DLD1 (cell line): ENCODE measurements around the gene MAPKAP1.

ENCODE experiments used
- in situ Hi-C: cut with HindIII; loops from 2 replicates; pipeline ENCODE4 v1.10.0; 2017; ENCODE audit warnings: low sequenced_read_pairs

MAPKAP1 gene

DNA sequence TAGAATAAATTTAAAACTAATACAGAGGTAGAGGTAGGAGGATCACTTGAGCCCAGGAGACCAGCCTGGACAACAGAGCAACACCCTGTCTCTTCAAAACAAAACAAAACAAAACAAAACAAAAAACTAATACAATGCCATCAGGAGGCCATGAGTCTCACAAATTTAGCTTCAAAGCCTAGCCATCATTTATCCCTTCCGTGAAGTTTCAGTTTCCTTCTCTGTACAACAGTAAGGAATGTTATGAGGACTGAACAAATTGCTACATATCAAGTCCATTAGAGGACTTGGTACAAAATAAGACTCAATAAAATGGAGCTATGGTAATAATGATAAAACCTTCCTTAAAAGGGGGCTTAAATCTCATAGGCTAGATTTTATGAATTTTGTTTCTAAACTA is 60.8 kb downstream of the MAPKAP1 start:
- in situ Hi-C loops: no loop called here

DNA sequence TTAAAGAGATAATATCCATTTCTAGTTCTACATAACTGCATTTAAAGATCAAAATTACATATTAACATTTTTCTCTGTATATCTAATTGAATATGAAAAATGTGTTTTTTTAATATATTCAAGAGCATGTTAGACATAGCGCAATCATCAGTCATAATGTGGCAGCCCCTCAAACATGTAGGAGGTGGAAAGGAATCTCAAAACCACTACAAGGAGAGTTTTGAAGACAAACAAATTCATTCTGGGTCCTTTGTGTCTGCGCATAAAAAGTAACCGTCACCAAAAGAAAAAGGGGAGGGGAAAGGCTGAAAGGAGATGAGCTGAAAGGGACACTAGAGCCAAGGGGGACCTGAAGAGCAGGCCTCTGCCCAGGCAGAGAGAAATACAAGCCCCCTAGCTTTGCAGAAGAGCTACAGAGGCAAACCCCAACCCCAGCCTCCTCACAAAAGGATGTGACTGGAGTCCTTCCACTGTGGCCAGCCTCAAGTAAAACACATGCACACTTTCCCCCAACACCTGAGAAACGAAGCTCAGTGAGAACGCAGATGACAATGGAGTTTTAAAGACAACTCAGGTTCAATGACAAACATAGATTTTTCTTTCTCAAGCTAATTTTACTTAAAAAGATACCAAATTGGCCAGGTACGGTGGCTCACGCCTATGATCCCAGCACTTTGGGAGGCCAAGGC is 62.0 kb downstream of the MAPKAP1 start:
- in situ Hi-C loops: no loop called here

DNA sequence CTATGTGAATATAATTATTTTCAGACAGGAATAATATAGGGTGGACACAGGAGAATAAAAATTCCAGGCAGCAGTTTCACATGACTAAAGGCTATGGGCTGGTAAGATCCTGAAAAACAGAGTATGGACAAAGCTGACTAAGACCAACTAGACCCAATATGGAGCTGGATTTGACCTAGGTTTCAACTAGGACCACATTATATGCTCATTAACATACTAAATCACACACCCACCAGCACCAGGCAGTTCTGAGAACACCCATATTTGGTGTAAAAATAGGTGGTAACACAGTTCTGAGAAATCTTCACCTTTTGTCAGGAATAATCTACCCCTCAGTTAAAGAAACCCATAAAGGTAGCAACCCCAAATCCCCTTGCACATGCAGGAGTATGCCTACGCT is 64.7 kb downstream of the MAPKAP1 start:
- in situ Hi-C loops: no loop called here

DNA sequence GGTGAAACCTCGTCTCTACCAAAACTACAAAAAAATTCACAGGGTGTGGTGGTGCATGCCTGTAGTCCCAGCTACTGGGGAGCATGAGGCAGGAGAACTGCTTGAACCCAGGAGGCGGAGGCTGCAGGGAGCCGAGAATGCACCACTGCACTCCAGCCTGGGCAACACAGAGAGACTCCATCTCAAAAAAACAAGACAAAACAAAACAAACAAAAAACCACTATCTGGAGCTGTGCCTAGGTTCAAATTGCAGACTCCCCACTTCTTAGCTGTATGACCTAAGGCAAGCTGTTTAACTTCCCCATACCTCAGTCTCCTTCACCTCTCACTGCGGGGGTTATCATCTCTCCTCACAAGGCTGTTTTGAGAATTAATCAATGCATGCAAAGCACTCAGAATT is 68.0 kb downstream of the MAPKAP1 start:
- in situ Hi-C loops: no loop called here

DNA sequence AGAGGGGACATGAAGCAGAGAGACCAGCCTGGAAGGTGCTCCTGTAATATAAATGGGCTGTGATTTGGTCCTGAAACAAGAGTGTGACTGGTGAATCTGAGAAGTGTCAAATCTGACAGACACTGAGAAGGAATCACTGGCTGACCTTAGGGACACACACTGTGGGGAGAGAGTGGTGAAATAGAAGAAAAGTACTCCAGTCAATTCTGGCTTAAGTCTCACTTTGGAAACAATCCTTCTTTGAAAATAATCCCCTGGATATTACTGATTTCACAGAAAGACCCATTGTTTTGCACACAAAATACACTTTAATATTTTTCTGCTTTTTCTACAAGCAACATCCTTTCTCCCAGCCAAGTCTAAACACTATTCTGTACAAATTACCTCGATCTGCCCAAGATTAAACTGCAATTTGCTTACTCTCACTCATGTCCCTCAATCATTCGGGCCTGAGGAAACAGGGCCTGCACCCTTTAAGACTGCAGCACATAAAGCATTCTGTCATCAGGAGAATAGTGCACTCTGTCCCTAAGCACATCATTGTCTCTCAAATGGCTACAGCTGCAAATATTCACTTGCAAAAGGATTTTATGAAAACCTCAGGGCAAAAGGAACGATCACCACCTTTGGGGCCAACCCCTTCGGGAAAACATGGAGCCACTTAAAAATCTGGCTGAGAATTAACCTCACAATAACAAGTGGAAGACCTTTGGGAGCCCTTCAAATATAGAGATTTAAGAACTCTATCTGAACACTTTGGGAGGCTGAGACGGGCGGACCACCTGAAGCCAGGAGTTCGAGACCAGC is 68.6 kb downstream of the MAPKAP1 start:
- in situ Hi-C loops: no loop called here

DNA sequence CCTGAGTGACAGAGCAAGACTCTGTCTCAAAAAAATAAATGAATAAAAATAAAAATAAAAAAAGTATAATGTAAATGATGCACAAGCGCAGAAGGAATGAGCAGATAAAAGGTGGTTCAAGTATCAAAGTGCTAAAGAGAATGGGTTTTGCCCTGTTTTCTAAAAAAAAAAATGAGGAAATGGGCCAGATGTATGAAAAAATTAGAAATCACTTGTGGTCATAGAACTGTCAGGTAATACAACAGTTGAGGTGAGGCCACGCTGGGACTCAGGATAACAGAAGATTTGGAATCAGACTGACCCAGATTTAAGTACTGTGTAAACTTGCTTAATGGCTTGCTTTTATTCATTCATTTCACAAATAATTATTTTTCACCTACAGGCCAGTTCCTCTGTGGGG is 69.8 kb downstream of the MAPKAP1 start:
- in situ Hi-C loops: no loop called here

DNA sequence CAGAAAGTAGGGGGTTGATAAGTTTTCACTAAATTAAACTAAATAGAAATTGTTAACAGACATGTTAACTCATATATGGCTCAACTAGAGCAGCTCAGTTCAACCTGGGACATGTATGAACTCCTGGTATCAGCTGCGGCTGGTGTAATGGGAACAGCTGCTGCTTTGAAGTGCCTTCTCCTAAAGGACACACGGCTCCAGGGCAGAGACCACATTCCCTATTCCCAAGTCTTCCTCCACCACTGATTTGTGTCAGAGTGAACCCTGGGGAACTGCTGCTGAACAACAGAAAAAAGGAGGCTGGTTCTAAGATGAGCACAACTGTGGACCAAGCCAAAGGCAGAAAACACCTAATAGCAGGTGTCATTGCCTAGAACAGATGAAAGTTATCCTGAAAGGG is 71.1 kb downstream of the MAPKAP1 start:
- in situ Hi-C loops: no loop called here

DNA sequence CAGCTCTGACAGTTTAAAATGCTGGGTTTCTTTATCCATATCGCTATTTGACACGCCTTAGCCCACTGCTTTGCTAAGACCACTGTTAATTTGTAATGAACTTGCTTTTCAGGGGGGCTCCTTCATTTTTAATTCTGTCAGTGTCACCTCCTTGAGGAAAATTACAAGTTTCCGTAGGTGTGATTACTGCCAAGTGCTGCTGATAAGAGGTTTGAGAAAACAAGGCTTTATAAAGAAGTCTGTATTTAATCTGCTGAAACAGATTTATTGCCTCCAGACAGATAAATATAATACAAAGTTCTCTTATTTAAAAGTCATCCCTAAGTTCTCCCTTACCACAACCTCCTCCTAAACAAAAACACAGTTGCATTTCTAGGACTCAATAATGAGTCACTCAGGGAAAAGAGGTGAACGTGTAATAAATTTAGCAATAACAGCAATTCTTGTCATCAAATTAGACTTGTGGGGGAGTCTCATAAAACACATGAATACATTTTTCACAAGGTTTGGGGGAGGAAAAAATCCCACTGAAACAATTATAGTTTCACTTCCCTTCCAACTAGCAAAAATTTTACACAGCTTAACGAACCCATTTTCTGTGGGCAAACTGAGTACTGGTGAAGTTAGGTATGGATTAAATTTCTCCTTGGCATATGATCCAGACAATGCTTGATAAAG is 72.8 kb downstream of the MAPKAP1 start:
- in situ Hi-C loops: no loop called here

DNA sequence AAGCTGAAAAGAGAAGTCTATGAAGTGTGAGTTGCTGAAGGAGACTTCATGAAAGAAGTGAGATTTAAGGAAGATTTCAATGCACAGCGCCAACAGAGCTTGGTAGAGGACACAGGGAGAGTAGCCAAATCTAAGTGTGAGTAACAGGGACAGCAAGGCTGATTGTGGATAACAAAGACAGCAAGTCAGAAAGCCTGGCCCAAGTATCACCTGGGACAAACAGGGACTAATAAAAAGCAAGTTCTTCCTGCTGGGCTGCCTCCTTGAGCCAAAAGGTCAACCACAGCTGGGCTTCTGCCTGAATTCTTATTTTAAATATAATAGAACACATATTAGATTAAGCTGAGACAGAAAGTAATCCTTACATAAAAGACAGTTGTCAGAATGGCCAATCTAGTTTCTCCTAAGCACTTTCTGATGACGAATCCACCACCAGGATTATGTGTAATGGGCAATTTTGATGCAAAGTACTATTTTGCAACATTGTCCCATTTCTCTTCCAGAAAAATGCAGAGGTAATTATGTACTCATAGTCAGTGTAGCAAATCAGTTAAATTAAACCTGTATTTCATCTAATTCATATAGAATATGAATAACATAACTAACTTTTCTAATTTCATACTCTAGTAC is 73.8 kb downstream of the MAPKAP1 start:
- in situ Hi-C loops: no loop called here

DNA sequence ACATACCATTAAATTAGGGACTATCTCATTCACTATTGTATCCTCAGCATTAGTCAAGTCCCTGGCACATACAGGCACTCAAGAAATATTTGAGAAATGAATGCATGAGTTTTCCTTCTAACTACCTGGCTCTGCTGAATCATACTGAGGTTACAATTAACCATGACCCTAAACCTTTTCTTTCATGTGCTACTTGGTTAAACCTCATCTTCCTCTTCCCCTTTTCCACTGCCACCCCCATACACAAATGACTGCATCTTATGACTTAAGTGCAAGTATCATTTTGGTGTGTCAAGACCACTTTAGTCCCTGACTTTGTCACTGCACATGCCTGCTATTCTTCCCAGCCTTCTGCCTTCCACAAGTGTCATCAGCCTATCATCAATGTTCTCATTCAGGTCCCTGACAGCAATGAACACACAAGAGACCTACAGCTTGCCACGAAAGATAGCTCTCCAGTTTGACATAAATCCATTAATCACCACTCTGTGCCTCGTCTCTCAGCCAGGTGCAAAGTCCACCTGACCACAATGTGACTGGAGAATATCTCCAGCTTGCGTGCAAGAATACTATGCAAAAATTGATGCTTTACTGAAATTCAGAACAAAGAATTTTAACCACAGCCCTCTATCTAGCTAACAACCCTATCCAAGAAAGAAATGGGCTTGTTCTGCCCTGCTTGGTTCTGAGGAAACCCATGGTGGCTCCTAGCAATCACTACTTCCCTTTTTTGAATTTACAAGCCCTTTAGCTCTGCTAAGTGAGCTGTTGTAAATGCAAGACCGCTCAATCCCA is 74.5 kb downstream of the MAPKAP1 start:
- in situ Hi-C loops: no loop called here

DNA sequence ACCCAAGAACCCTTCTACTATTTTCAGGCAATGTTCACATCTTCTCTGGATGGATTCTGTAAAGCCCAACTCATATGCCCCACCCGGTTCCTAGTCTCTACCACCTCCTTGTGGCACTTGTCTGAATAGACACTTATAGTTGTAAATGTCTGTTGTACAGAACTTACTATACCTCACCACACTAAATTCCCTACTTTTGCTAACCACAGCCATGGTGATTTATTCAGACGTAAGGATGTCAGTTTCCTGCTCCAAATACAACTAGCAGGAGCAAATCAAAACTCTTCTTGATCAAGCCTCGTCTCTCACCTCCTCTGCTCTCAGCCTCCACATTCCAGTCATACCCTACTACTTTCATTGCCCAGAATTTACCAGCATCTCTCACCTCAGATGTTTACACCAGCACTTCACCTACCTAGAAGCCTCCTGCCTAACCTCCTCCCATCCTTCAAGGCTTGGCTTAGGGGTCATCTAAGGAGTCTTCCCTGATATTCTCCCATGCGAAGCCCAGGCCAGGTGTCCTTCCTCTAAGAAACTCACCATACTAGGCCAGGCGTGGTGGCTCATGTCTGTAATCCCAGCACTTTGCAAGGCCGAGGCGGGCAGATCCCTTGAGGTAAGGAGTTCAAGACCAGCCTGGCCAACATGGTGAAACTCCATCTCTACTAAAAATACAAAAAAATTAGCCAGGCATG is 75.5 kb downstream of the MAPKAP1 start:
- in situ Hi-C loops: no loop called here

DNA sequence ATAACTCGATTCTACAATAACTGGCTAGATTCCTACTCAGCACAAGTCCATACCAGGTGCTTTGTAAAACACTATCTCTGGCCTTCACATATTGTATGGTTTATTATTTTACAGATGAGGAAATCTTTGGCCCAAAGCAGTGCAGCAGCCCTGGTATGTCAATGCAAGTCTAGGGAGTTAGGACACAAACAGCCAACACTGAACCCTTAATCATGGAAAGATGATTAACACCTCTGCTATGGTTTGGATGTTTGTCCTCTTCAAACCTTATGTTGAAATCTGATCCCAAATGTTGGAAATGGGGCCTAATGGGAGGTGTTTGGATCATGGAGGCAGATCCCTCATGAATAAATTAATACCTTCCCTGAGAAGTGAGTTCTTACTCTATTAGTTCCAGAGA is 76.6 kb downstream of the MAPKAP1 start:
- in situ Hi-C loops: no loop called here

DNA sequence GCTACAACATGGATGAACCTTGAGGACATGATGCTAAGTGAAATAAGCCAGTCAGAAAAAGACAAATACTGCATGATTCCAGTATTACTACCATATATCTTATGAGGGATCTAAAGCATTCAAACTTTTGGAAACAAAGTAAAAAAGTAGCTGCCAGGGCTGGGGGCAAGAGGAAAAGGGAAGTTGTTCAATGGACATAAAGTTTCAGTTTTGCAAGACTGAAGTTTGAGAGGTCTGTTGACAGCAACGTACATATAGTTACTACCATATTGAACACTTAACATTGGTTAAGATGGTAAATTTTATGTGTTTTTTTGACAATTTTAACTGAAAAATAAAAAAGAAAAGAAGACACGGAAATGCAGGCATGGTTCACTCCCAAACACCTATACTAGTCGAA is 77.6 kb downstream of the MAPKAP1 start:
- in situ Hi-C loops: no loop called here

DNA sequence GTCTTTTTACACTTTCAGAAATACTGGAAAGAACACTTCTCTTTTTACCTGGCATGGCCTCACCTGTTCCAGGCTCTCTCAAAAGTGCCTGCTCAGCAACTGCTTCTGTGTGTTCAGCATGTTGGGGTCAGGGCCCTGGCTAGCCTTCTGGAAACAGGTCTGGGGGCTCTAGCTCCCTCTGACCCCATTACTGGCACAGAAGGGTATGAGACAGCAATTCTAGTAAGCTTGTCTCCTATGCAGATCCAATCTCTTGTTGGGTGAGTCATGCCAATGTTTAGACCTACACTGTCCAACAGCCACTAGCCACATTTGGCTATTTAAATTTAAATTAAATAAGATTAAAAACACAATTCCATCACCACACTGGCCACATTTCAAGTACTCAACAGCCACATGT is 80.8 kb downstream of the MAPKAP1 start:
- in situ Hi-C loops: no loop called here

DNA sequence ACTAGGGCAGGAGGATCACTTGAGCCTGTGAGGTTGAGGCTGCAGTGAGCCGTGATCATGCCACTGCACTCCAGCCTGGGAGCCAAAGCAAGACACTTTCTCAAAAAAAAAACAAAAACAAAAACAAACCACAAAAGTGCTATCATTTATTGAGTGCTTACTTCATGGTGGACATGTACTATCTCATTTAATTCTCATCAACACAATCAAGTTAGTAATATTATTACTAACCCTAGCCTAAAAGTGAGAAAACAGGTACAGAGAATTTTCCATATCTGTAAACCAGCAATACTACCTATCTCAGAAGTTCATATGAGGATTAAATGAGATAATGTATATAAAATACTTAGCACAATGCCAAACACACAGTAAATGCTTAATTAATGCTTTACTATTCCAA is 85.8 kb downstream of the MAPKAP1 start:
- in situ Hi-C loops: no loop called here

DNA sequence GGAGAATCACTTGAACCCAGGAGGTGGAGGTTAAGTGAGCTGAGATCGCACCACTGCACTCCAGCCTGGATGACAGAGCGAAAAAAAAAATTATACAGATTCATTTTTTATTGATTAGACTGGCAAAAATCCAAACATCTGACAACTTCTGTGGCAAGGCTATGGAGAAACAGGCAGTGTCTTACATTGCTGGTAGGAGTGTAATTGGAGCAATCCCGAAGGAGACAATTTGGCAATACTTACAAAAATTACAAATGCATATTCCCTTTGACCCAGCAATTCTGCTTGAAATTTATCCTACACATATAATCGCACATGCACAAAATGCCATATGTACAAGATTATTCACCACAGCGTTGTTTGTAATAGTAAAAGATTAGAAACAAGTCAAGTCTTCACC is 86.8 kb downstream of the MAPKAP1 start:
- in situ Hi-C loops: no loop called here

DNA sequence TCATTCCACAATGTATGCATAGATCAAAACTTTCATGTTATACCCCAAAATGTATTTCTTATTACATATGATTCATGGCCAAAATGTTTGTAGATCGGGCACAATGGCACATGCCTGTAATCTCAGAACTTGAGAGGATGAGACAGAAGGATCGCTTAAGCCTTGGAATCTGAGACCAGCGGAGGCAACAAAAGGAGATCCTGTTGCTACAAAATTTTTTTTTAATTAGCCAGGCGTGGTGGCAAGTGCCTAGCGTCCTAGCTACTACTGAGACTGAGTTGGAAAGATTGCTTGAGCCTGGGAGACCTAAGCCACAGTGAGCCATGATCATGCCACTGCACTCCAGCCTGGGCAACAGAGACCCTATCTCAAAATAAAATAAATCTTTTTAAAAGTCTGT is 89.9 kb downstream of the MAPKAP1 start:
- in situ Hi-C loops: no loop called here

DNA sequence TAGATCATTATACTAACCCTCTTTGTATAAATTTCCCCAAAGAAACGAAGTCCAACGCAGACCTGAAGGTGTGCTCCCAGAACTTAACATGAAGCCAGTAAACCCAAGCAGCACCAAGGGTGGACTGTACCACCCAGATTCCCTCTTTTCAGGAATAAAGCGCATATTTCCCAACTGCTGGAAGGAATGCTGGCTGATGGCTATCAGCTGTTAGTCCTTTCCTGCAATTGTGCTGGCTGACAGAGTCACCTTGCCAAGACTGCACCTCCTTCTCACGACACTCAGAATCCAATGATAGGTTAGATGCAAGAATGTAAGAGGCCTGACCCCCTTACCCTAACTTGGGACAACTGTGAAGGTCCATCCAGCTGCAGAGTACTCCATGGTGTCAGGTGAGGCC is 93.9 kb downstream of the MAPKAP1 start:
- in situ Hi-C loops: no loop called here

DNA sequence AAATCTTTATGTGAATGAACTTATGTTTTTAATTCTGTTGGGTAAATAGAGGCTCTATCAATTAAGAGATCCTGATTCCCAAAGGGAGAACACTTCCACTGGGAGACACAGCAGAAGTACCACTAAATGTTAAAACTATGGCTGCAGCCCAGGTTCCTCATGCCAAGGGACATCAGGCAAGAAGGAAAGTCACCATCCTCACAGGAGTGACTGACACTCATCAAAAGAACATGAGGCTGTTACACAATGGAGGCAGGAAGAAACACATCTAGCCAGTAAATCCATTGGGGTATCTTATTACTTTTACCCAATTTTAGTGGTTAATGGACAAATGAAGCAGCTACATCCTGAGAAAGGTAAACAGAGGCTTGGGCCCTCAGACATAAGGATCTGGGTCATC is 94.4 kb downstream of the MAPKAP1 start:
- in situ Hi-C loops: no loop called here

DNA sequence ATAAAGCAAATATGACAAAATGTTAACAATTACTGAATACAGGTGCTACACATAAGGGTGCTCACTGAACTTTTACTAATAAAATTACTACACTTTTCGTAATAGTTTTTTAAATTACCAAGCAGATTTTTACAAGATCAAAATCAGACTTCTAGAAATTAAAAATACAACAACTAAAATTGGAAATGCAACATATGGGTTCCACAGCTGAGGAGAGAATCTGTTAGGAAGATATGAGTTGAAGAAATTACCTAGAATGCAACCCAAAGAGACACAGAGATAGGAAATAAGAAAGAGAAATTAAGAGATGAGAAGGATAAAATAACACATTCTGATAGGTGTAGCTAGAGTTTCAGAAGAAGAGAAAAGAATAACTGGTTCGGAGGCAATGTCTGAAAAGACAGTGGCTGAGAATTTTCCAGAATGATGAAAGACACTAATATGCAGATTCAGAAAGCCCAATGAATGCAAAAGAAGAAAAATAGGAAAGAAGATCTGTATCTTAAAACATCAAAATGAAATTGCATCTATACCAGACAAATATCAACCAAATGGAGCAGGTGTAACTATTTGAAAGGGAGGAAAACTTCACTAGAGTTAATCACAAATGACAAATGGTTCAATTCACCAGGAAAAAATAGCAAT is 95.8 kb downstream of the MAPKAP1 start:
- in situ Hi-C loops: no loop called here
